Measurements from ENCODE around the gene UFSP1. TPM values are rescaled to one million over a fixed set of nuclear protein-coding genes. Genes with fewer than 3 reads are reported as not detected.

The UFSP1 gene
- total and polyA plus RNA-seq, 2 of the 13 experiments (the other 11 are each of a cell fraction or from before 2014, with no cell fraction given), result 0.65 to 3.3 TPM

GRCh38 chr7:100895956-100896731, 6.6 kb upstream of the UFSP1 start (continued):
- no peak for TF ChIP-seq KLF13 (CRISPR knock-in tag; IDR thresholded peaks at IDR 0.05)
- TF ChIP-seq TEAD2 (CRISPR knock-in tag; IDR thresholded peaks at IDR 0.05), result no peak
- TF ChIP-seq, protein P1, sequence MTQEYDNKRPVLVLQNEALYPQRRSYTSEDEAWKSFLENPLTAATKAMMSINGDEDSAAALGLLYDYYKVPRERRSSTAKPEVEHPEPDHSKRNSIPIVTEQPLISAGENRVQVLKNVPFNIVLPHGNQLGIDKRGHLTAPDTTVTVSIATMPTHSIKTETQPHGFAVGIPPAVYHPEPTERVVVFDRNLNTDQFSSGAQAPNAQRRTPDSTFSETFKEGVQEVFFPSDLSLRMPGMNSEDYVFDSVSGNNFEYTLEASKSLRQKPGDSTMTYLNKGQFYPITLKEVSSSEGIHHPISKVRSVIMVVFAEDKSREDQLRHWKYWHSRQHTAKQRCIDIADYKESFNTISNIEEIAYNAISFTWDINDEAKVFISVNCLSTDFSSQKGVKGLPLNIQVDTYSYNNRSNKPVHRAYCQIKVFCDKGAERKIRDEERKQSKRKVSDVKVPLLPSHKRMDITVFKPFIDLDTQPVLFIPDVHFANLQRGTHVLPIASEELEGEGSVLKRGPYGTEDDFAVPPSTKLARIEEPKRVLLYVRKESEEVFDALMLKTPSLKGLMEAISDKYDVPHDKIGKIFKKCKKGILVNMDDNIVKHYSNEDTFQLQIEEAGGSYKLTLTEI (CRISPR knock-in tag; conservative IDR thresholded peaks at IDR 0.05), result no peak
- no peak for TF ChIP-seq ZNF75D (CRISPR knock-in tag; IDR thresholded peaks at IDR 0.05; ENCODE audit: borderline replicate concordance)
- no peak for TF ChIP-seq ZNF816 (CRISPR knock-in tag; IDR thresholded peaks at IDR 0.05; ENCODE audit: borderline replicate concordance)
- TF ChIP-seq NFE2 (CRISPR knock-in tag; IDR thresholded peaks at IDR 0.05), result no peak
- TF ChIP-seq ZNF644 (CRISPR knock-in tag; IDR thresholded peaks at IDR 0.05; ENCODE audit: low read depth), result no peak
- TF ChIP-seq ZNF263 (CRISPR knock-in tag; IDR thresholded peaks at IDR 0.05), result no peak
- TF ChIP-seq RFX5 (IDR thresholded peaks at IDR 0.05; ENCODE audit: low read depth, low read length), result no peak
- peak; percentile 13; the same call in 1 of the 2 replicates for TF ChIP-seq NFYC (CRISPR knock-in tag; IDR thresholded peaks at IDR 0.05)
- no peak for TF ChIP-seq ZNF354B (CRISPR knock-in tag; IDR thresholded peaks at IDR 0.05)
- TF ChIP-seq, protein P2, sequence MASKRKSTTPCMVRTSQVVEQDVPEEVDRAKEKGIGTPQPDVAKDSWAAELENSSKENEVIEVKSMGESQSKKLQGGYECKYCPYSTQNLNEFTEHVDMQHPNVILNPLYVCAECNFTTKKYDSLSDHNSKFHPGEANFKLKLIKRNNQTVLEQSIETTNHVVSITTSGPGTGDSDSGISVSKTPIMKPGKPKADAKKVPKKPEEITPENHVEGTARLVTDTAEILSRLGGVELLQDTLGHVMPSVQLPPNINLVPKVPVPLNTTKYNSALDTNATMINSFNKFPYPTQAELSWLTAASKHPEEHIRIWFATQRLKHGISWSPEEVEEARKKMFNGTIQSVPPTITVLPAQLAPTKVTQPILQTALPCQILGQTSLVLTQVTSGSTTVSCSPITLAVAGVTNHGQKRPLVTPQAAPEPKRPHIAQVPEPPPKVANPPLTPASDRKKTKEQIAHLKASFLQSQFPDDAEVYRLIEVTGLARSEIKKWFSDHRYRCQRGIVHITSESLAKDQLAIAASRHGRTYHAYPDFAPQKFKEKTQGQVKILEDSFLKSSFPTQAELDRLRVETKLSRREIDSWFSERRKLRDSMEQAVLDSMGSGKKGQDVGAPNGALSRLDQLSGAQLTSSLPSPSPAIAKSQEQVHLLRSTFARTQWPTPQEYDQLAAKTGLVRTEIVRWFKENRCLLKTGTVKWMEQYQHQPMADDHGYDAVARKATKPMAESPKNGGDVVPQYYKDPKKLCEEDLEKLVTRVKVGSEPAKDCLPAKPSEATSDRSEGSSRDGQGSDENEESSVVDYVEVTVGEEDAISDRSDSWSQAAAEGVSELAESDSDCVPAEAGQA (IDR thresholded peaks at IDR 0.05; ENCODE audit: low read depth), result no peak
- TF ChIP-seq, protein P2 (CRISPR knock-in tag; IDR thresholded peaks at IDR 0.05; ENCODE audit: borderline replicate concordance), result no peak
- TF ChIP-seq THYN1 (CRISPR knock-in tag; IDR thresholded peaks at IDR 0.05; ENCODE audit: borderline replicate concordance, low read depth), result no peak
- TF ChIP-seq SIN3A (IDR thresholded peaks at IDR 0.05; ENCODE audit: borderline replicate concordance, low read depth, low read length), result no peak; the same call in 1 of the 2 replicates
- TF ChIP-seq SMAD9 (CRISPR knock-in tag; IDR thresholded peaks at IDR 0.05), result no peak
- no peak for TF ChIP-seq ZNF207 (IDR thresholded peaks at IDR 0.05; ENCODE audit: borderline replicate concordance)
- no peak for TF ChIP-seq SYNCRIP (IDR thresholded peaks at IDR 0.05; ENCODE audit: insufficient read depth, low read depth, low read length)
- no peak for TF ChIP-seq HOXA5 (CRISPR knock-in tag; IDR thresholded peaks at IDR 0.05)
- no peak for TF ChIP-seq IKZF4 (CRISPR knock-in tag; IDR thresholded peaks at IDR 0.05; ENCODE audit: borderline replicate concordance, low read depth, not compliant biosample characterization)
- TF ChIP-seq REXO4 (CRISPR knock-in tag; IDR thresholded peaks at IDR 0.05; ENCODE audit: borderline replicate concordance), result no peak
- peak; percentile 36; the same call in 1 of the 2 replicates for TF ChIP-seq PHF20 (CRISPR knock-in tag; IDR thresholded peaks at IDR 0.05)
- TF ChIP-seq ZSCAN30 (CRISPR knock-in tag; IDR thresholded peaks at IDR 0.05), result no peak
- TF ChIP-seq ZMYM3 (CRISPR knock-in tag; IDR thresholded peaks at IDR 0.05), result no peak

Measured in HepG2 (cell line).